DND-41 (cell line): Measurements from ENCODE around the gene CCNL1.

Source experiments
- ATAC-seq: fragments of 200-7000 bp; cut with Tn5 transposase; 3 replicates; pipeline ENCODE4 v1.9.1; 2021; ENCODE audit warnings: low read depth; ENCODE audit not compliant: insufficient read depth
- DNase-seq: peaks from one replicate; pipeline ENCODE4 v3.0.0-alpha.2; 2020
- H2AFZ ChIP-seq: 2 replicates; pipeline ENCODE4 v1.6.0; 2012; ENCODE audit warnings: low read depth, low read length
- H3K27ac ChIP-seq: 2 replicates; pipeline ENCODE4 v1.5.1; 2012; ENCODE audit warnings: low read length, inconsistent platforms
- H3K27me3 ChIP-seq: fragments of 200-600 bp; sonication (generic); 2 replicates; pipeline ENCODE4 v1.6.0; 2012; ENCODE audit warnings: low read length, mild to moderate bottlenecking, inconsistent platforms; ENCODE audit not compliant: insufficient read depth, poor library complexity
- H3K36me3 ChIP-seq: 2 replicates; pipeline ENCODE4 v1.5.1; 2012; ENCODE audit warnings: low read length, inconsistent platforms; ENCODE audit not compliant: insufficient read depth
- H3K4me1 ChIP-seq: 2 replicates; pipeline ENCODE4 v1.5.1; 2012; ENCODE audit warnings: mild to moderate bottlenecking, low read length; ENCODE audit not compliant: insufficient read depth
- H3K4me2 ChIP-seq: 2 replicates; pipeline ENCODE4 v1.6.0; 2012; ENCODE audit warnings: mild to moderate bottlenecking, moderate library complexity, low read length, inconsistent platforms; ENCODE audit not compliant: insufficient read depth
- H3K4me3 ChIP-seq, 2 experiments: fragments of 200-600 bp in 1 of 2; shearing (Covaris generic) in 1 of 2; 2 replicates each; pipeline ENCODE4 v1.5.1; 2012 to 2016; ENCODE audit warnings: inconsistent platforms in 2 of 2, low read length in 2 of 2, mild to moderate bottlenecking in 2 of 2, low read depth in 1 of 2, moderate library complexity in 1 of 2
- H3K79me2 ChIP-seq: 2 replicates; pipeline ENCODE4 v1.6.0; 2012; ENCODE audit warnings: low read length, inconsistent platforms; ENCODE audit not compliant: insufficient read depth
- H3K9ac ChIP-seq: 2 replicates; pipeline ENCODE4 v1.6.0; 2012; ENCODE audit warnings: low read depth, mild to moderate bottlenecking, inconsistent platforms, low read length, moderate library complexity
- H3K9me3 ChIP-seq: 2 replicates; pipeline ENCODE4 v1.5.1; 2012; ENCODE audit warnings: low read length, moderate library complexity, mild to moderate bottlenecking, inconsistent platforms; ENCODE audit not compliant: insufficient read depth, severe bottlenecking
- H4K20me1 ChIP-seq: 2 replicates; pipeline ENCODE4 v1.6.0; 2012; ENCODE audit warnings: low read length; ENCODE audit not compliant: insufficient read depth
- CTCF ChIP-seq: IDR thresholded peaks from 2 replicates; pipeline ENCODE4 v1.5.1; 2012; ENCODE audit warnings: borderline replicate concordance, low read length, moderate library complexity, mild to moderate bottlenecking; ENCODE audit not compliant: poor library complexity, severe bottlenecking; ENCODE audit errors: extremely low read depth
- EZH2 ChIP-seq: IDR thresholded peaks from 3 replicates; pipeline ENCODE4 v1.6.1; 2012; ENCODE audit warnings: borderline replicate concordance, low read depth, mild to moderate bottlenecking, moderate library complexity, low read length, inconsistent platforms; ENCODE audit not compliant: severe bottlenecking

Gene CCNL1

GRCh38 chr3:157160658-157161424, 894 bp upstream of the CCNL1 start:
- Histone ChIP-seq H3K4me2 (peak overlapping the region; percentile 69), H3K79me2 (peaks cover 52% of the 10 kb centered on the region), H3K4me1 (peaks cover 41% of the 10 kb centered on the region), H3K9ac (peak overlapping the region; percentile 95), H3K27me3 (no peaks in the 10 kb centered on the region), H3K9me3 (no peaks in the 10 kb centered on the region), H3K27ac (peak overlapping the region; percentile 95), H3K4me3 (peak overlapping the region; percentile 33 to 76), H3K36me3 (peaks cover 34% of the 10 kb centered on the region), H2AFZ (peak overlapping the region; percentile 81), H4K20me1 (peaks cover 35% of the 10 kb centered on the region)
- ATAC-seq, result peak; percentile 40
- TF ChIP-seq EZH2 (no peak), CTCF (no peak)
- peak; percentile 62 for DNase-seq

- peak overlapping the region; percentile 33 to 76 for H3K4me3 ChIP-seq
- TF ChIP-seq CTCF (peak; percentile 45), EZH2 (no peak)
- peaks cover 51% of the 10 kb centered on the region for H3K36me3 ChIP-seq
- peak overlapping the region; percentile 95 for H3K9ac ChIP-seq
- DNase-seq (peak; percentile 78), ATAC-seq (peak; percentile 66)
- H2AFZ ChIP-seq, result peak overlapping the region; percentile 63
- H3K27me3 ChIP-seq, result no peaks in the 10 kb centered on the region
- peaks cover 57% of the 10 kb centered on the region for H3K4me1 ChIP-seq
- H3K27ac ChIP-seq, result peak overlapping the region; percentile 95
- H3K9me3 ChIP-seq, result no peaks in the 10 kb centered on the region
- peaks cover 68% of the 10 kb centered on the region for H3K79me2 ChIP-seq
- peak overlapping the region; percentile 80 for H3K4me2 ChIP-seq
- peaks cover 51% of the 10 kb centered on the region for H4K20me1 ChIP-seq
Measured at GRCh38 chr3:157159037-157159761, 748 bp downstream of the CCNL1 start.

GRCh38 chr3:157157836-157158235, 2.1 kb downstream of the CCNL1 start:
- H3K36me3 ChIP-seq, result peaks cover 64% of the 10 kb centered on the region
- H3K79me2 ChIP-seq, result peaks cover 82% of the 10 kb centered on the region
- peak overlapping the region; percentile 95; the same call in 1 of the 2 replicates for H3K27ac ChIP-seq
- no peak overlapping the region for H2AFZ ChIP-seq
- H3K9ac ChIP-seq, result peak overlapping the region; percentile 95
- no peak for TF ChIP-seq EZH2
- peak overlapping the region; percentile 80 for H3K4me2 ChIP-seq
- no peaks in the 10 kb centered on the region for H3K27me3 ChIP-seq
- H3K4me1 ChIP-seq, result peaks cover 61% of the 10 kb centered on the region
- peaks cover 65% of the 10 kb centered on the region for H4K20me1 ChIP-seq
- peak overlapping the region; percentile 33 to 76; a peak in 3 of 4 replicates for H3K4me3 ChIP-seq
- ATAC-seq (no peak), DNase-seq (no peak)
- no peaks in the 10 kb centered on the region for H3K9me3 ChIP-seq
